ENCODE results near the gene SYT14. TPM values are rescaled to one million over a fixed set of nuclear protein-coding genes. Genes with fewer than 3 reads are reported as not detected.

The SYT14 gene
- polyA plus RNA-seq, 1 donor from 2014 or later = 21.9 TPM

DNA sequence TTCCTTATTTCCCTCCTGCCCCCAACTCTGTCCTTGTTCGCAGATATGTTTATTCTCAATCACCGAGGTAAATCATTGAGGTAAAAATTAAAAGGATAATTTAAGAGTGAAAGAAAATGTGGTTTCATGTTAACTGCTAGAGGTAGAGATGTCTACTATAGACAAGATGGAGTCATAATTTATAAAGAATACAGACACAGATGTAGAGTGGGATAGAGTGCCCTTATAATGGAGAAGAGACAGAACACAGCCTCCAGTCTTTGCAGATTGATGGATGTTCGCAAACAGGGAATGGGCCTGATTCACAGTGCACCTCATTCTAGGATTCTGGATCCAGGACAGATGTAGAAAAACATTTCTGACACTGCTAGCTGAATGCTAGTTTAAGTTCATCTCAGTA is 155.4 kb downstream of the SYT14 start:
- no peak overlapping the region for H3K4me2 ChIP-seq (ENCODE audit: low read length)
- H3K9me2 ChIP-seq (ENCODE audit: insufficient read depth, low read length) = no peaks in the 10 kb centered on the region
- H3K9me3 ChIP-seq (ENCODE audit: low read length) = peaks cover 3% of the 10 kb centered on the region
- no peaks in the 10 kb centered on the region for H3K36me3 ChIP-seq (ENCODE audit: insufficient read depth, low read length)
- TF ChIP-seq TAF1 (IDR thresholded peaks at IDR 0.05; ENCODE audit: low read depth) = no peak
- TF ChIP-seq POLR2AphosphoS5 (IDR thresholded peaks at IDR 0.05) = no peak
- TF ChIP-seq EP300 (conservative IDR thresholded peaks at IDR 0.05; ENCODE audit: poor library complexity, severe bottlenecking) = no peak
- no peak for TF ChIP-seq SMC3 (conservative IDR thresholded peaks at IDR 0.05; ENCODE audit: poor library complexity)
- TF ChIP-seq REST (IDR thresholded peaks at IDR 0.05; ENCODE audit: borderline replicate concordance) = no peak
- TF ChIP-seq EZH2 (IDR thresholded peaks at IDR 0.05; ENCODE audit: borderline replicate concordance, insufficient read depth, low read length, poor library complexity, severe bottlenecking) = no peak
- no peak for TF ChIP-seq RAD21 (conservative IDR thresholded peaks at IDR 0.05)
- H2AFZ ChIP-seq (ENCODE audit: low read depth, low read length) = no peak overlapping the region
- H4K20me1 ChIP-seq (ENCODE audit: insufficient read depth) = no peaks in the 10 kb centered on the region
- no peaks in the 10 kb centered on the region for H3K27me3 ChIP-seq (ENCODE audit: insufficient read depth, low read depth, low read length)
- H3F3A ChIP-seq (ENCODE audit: insufficient read depth, low read length, poor library complexity, severe bottlenecking) = no peaks in the 10 kb centered on the region
- no peaks in the 10 kb centered on the region for H3K79me2 ChIP-seq (replicated peaks; ENCODE audit: insufficient read depth, low read length)
- no peak overlapping the region for H3K27ac ChIP-seq (ENCODE audit: low read length)
- no peak overlapping the region for H3K9ac ChIP-seq (ENCODE audit: low read length)
- H3K4me3 ChIP-seq (ENCODE audit: low read length) = no peak overlapping the region

- H3K27me3 ChIP-seq (ENCODE audit: insufficient read depth, low read depth, low read length) = no peaks in the 10 kb centered on the region
Measured at GRCh38 chr1:210098356-210098755, 160.3 kb downstream of the SYT14 start.

More at GRCh38 chr1:210098356-210098755, 160.3 kb downstream of the SYT14 start:
- Histone ChIP-seq H3K9ac (ENCODE audit: low read length) (no peak overlapping the region), H3K4me2 (ENCODE audit: low read length) (no peak overlapping the region), H3K9me2 (ENCODE audit: insufficient read depth, low read length) (no peaks in the 10 kb centered on the region), H3K79me2 (replicated peaks; ENCODE audit: insufficient read depth, low read length) (no peaks in the 10 kb centered on the region), H3F3A (ENCODE audit: insufficient read depth, low read length, poor library complexity, severe bottlenecking) (no peaks in the 10 kb centered on the region), H3K27ac (ENCODE audit: low read length) (no peak overlapping the region), H3K9me3 (ENCODE audit: low read length) (no peaks in the 10 kb centered on the region), H2AFZ (ENCODE audit: low read depth, low read length) (no peak overlapping the region), H3K4me3 (ENCODE audit: low read length) (no peak overlapping the region), H4K20me1 (ENCODE audit: insufficient read depth) (no peaks in the 10 kb centered on the region), H3K36me3 (ENCODE audit: insufficient read depth, low read length) (peaks cover 4% of the 10 kb centered on the region)
- TF ChIP-seq TAF1 (IDR thresholded peaks at IDR 0.05; ENCODE audit: low read depth) (no peak), EZH2 (IDR thresholded peaks at IDR 0.05; ENCODE audit: borderline replicate concordance, insufficient read depth, low read length, poor library complexity, severe bottlenecking) (no peak), REST (IDR thresholded peaks at IDR 0.05; ENCODE audit: borderline replicate concordance) (no peak), RAD21 (conservative IDR thresholded peaks at IDR 0.05) (no peak), MXI1 (conservative IDR thresholded peaks at IDR 0.05; ENCODE audit: poor library complexity, severe bottlenecking) (no peak), EP300 (conservative IDR thresholded peaks at IDR 0.05; ENCODE audit: poor library complexity, severe bottlenecking) (no peak), SMC3 (conservative IDR thresholded peaks at IDR 0.05; ENCODE audit: poor library complexity) (no peak)
- TF ChIP-seq, protein P1, sequence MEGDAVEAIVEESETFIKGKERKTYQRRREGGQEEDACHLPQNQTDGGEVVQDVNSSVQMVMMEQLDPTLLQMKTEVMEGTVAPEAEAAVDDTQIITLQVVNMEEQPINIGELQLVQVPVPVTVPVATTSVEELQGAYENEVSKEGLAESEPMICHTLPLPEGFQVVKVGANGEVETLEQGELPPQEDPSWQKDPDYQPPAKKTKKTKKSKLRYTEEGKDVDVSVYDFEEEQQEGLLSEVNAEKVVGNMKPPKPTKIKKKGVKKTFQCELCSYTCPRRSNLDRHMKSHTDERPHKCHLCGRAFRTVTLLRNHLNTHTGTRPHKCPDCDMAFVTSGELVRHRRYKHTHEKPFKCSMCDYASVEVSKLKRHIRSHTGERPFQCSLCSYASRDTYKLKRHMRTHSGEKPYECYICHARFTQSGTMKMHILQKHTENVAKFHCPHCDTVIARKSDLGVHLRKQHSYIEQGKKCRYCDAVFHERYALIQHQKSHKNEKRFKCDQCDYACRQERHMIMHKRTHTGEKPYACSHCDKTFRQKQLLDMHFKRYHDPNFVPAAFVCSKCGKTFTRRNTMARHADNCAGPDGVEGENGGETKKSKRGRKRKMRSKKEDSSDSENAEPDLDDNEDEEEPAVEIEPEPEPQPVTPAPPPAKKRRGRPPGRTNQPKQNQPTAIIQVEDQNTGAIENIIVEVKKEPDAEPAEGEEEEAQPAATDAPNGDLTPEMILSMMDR (IDR thresholded peaks at IDR 0.05; ENCODE audit: poor library complexity, severe bottlenecking) = no peak

All from neural cell (in vitro differentiated cells).